GM21619 (cell line): Measurements from ENCODE around the gene CD14.
"Not testable (repeated sequence)": the region's sequence is repeated elsewhere in the genome, so short reads cannot be mapped to it uniquely, and the experiment has no call there.

Experiments
- ATAC-seq: cut with Tn5 transposase; IDR thresholded peaks from one replicate; pipeline ENCODE4 v1.9.1; 2021; ENCODE audit not compliant: unreplicated experiment

The CD14 gene

GRCh38 chr5:140598836-140599235 is 34.1 kb downstream of the CD14 start:
- no peak for ATAC-seq

- no peak for ATAC-seq
These were observed 36.6 kb downstream of the CD14 start for GRCh38 chr5:140596321-140596741.

- no peak for ATAC-seq
These were observed 37.3 kb downstream of the CD14 start for GRCh38 chr5:140595538-140596300.

GRCh38 chr5:140594169-140594568 is 38.8 kb downstream of the CD14 start:
- no peak for ATAC-seq

- ATAC-seq, result not testable (repeated sequence)
These were observed 39.9 kb downstream of the CD14 start for GRCh38 chr5:140593070-140593469.

GRCh38 chr5:140591747-140592372 is 41.1 kb downstream of the CD14 start:
- no peak for ATAC-seq

GRCh38 chr5:140590861-140591260 is 42.1 kb downstream of the CD14 start:
- no peak for ATAC-seq

GRCh38 chr5:140588311-140589070 is 44.5 kb downstream of the CD14 start:
- ATAC-seq, result no peak

- ATAC-seq, result no peak
These were observed 45.5 kb downstream of the CD14 start for GRCh38 chr5:140587495-140587894.
